Ovary (tissue), 3 donors: ENCODE data around the gene KREMEN1.

Source experiments
- POLR2A ChIP-seq: fragments of 450-650 bp; IDR thresholded peaks from one replicate; pipeline ENCODE4 v1.6.1; 2017; ENCODE audit warnings: antibody characterized with exemption, mild to moderate bottlenecking, moderate library complexity
- TF ChIP-seq, protein P1 (sequence below), 3 donors: fragments of 450-650 bp in 2 of 3; fragments of 200-600 bp in 1 of 3; IDR thresholded peaks; one replicate each; pipeline versions ENCODE4 v1.5.1 to v1.8.0; 2016 to 2022; ENCODE audit warnings: antibody characterized with exemption in 3 of 3, mild to moderate bottlenecking in 1 of 3
- donor health status: DM: no; HTN: no; CAD: no.

DNA sequence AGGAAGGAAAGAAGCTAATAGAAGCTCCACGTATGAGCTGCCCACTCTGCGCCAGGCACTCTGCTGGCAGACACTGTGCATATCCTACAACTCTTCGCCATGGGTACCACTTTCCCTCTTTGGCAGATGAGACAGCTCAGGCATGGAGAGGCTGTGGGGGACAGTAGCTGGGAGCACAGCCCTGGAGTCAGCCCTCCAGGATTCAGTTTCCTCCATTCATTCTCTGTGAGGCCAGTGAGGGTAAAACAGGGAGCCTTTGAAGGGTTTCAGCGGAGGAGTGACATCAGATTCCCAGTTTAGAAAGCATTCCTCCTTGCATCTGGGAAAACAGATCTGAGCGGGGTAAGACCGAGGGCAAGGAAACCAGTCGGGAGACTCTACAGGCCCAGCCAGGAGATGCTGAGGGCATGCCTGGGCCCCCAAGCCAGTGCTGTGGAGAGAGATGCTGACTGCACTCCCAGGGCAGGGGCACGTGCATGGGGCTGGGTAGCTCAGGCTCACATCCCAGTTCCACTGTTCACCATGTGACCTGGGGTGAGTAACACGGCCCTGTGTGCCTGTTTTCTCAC, 74.6 kb downstream of the KREMEN1 start:
- no peak for TF ChIP-seq POLR2A
- TF ChIP-seq, protein P1, sequence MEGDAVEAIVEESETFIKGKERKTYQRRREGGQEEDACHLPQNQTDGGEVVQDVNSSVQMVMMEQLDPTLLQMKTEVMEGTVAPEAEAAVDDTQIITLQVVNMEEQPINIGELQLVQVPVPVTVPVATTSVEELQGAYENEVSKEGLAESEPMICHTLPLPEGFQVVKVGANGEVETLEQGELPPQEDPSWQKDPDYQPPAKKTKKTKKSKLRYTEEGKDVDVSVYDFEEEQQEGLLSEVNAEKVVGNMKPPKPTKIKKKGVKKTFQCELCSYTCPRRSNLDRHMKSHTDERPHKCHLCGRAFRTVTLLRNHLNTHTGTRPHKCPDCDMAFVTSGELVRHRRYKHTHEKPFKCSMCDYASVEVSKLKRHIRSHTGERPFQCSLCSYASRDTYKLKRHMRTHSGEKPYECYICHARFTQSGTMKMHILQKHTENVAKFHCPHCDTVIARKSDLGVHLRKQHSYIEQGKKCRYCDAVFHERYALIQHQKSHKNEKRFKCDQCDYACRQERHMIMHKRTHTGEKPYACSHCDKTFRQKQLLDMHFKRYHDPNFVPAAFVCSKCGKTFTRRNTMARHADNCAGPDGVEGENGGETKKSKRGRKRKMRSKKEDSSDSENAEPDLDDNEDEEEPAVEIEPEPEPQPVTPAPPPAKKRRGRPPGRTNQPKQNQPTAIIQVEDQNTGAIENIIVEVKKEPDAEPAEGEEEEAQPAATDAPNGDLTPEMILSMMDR (IDR thresholded peaks at IDR 0.05): no peak
